GM12878 (cell line): ENCODE data around the gene FLVCR2. TPM values are rescaled to one million over a fixed set of nuclear protein-coding genes. Genes with fewer than 3 reads are reported as not detected.

ENCODE experiments used
- BACH1 ChIP-seq: fragments of 450-650 bp; IDR thresholded peaks from 2 replicates; pipeline ENCODE4 v1.6.1; 2017; ENCODE audit warnings: mild to moderate bottlenecking, borderline replicate concordance
- BMI1 ChIP-seq: fragments of 450-650 bp; IDR thresholded peaks from 2 replicates; pipeline ENCODE4 v1.6.1; 2016; ENCODE audit warnings: mild to moderate bottlenecking, moderate library complexity, borderline replicate concordance
- CHD1 ChIP-seq: IDR thresholded peaks from 2 replicates; pipeline ENCODE4 v1.6.1; 2012; ENCODE audit warnings: low read depth, low read length, improper control_type of control experiment
- CHD4 ChIP-seq: fragments of 200-600 bp; sonication (generic); IDR thresholded peaks from 2 replicates; pipeline ENCODE4 v1.6.1; 2016; ENCODE audit warnings: mild to moderate bottlenecking
- CREB1 ChIP-seq: IDR thresholded peaks from 2 replicates; pipeline ENCODE4 v1.6.1; 2012; ENCODE audit warnings: low read depth, mild to moderate bottlenecking, inconsistent platforms
- GATAD2B ChIP-seq: fragments of 450-650 bp; conservative IDR thresholded peaks from 2 replicates; pipeline ENCODE4 v1.6.1; 2017; ENCODE audit warnings: low read depth, mild to moderate bottlenecking, moderate library complexity
- HCFC1 ChIP-seq: fragments of 150-350 bp; IDR thresholded peaks from 2 replicates; pipeline ENCODE4 v1.6.1; 2014; ENCODE audit warnings: low read length
- IKZF1 ChIP-seq: fragments of 450-650 bp; conservative IDR thresholded peaks from 2 replicates; pipeline ENCODE4 v1.6.1; 2017; ENCODE audit warnings: antibody characterized with exemption, mild to moderate bottlenecking
- IRF4 ChIP-seq: IDR thresholded peaks from 2 replicates; pipeline ENCODE4 v1.6.1; 2011; ENCODE audit warnings: low read depth, low read length
- KDM1A ChIP-seq: fragments of 200-600 bp; sonication (generic); IDR thresholded peaks from 2 replicates; pipeline ENCODE4 v1.6.1; 2016; ENCODE audit warnings: borderline replicate concordance
- LARP7 ChIP-seq: fragments of 450-650 bp; IDR thresholded peaks from 2 replicates; pipeline ENCODE4 v1.6.1; 2017; ENCODE audit warnings: mild to moderate bottlenecking
- MEF2A ChIP-seq: IDR thresholded peaks from 2 replicates; pipeline ENCODE4 v1.6.1; 2011; ENCODE audit warnings: low read depth, mild to moderate bottlenecking, low read length, moderate library complexity; ENCODE audit not compliant: insufficient read depth
- MYB ChIP-seq: fragments of 150-350 bp; IDR thresholded peaks from 2 replicates; pipeline ENCODE4 v1.6.1; 2014; ENCODE audit warnings: mild to moderate bottlenecking, low read depth, low read length, borderline replicate concordance
- RAD51 ChIP-seq: fragments of 450-650 bp; IDR thresholded peaks from 2 replicates; pipeline ENCODE4 v1.6.1; 2016; ENCODE audit warnings: moderate library complexity, mild to moderate bottlenecking, inconsistent platforms
- RELB ChIP-seq: fragments of 450-650 bp; IDR thresholded peaks from 2 replicates; pipeline ENCODE4 v1.6.1; 2017; ENCODE audit warnings: low read depth, mild to moderate bottlenecking, moderate library complexity
- SP1 ChIP-seq: IDR thresholded peaks from one replicate; pipeline ENCODE4 v1.6.1; 2011; ENCODE audit warnings: low read depth, low read length
- SREBF2 ChIP-seq: IDR thresholded peaks from 2 replicates; pipeline ENCODE4 v1.6.1; 2012; ENCODE audit warnings: mild to moderate bottlenecking, low read length
- SRF ChIP-seq, 2 experiments: IDR thresholded peaks; 2 replicates each; pipeline ENCODE4 v1.6.1; 2011; ENCODE audit warnings: low read depth in 2 of 2, low read length in 2 of 2, mild to moderate bottlenecking in 1 of 2, moderate library complexity in 1 of 2
- TBL1XR1 ChIP-seq: IDR thresholded peaks from 2 replicates; pipeline ENCODE4 v1.6.1; 2012; ENCODE audit warnings: low read depth, low read length, improper control_type of control experiment
- TCF7 ChIP-seq: IDR thresholded peaks from 2 replicates; pipeline ENCODE4 v1.6.1; 2014; ENCODE audit warnings: antibody characterized with exemption, borderline replicate concordance
- YBX1 ChIP-seq: fragments of 450-650 bp; IDR thresholded peaks from 2 replicates; pipeline ENCODE4 v1.6.1; 2016; ENCODE audit warnings: antibody characterized with exemption
- ZNF217 ChIP-seq: fragments of 450-650 bp; IDR thresholded peaks from 2 replicates; pipeline ENCODE4 v1.6.1; 2017; ENCODE audit warnings: antibody characterized with exemption, mild to moderate bottlenecking
- ZNF622 ChIP-seq: fragments of 450-650 bp; IDR thresholded peaks from 2 replicates; pipeline ENCODE4 v1.6.1; 2017; ENCODE audit warnings: mild to moderate bottlenecking, inconsistent platforms
- ZZZ3 ChIP-seq: IDR thresholded peaks from 2 replicates; pipeline ENCODE4 v1.6.1; 2011; ENCODE audit warnings: low read depth; ENCODE audit not compliant: control insufficient read depth, insufficient read length
- polyA plus RNA-seq, 11 experiments: library from polyadenylated mRNA; depleted of rRNA in 4 of 11; unstranded in 6 of 11; stranded (reverse) in 5 of 11; fragments of >200 nt; fragmentation: Nextera tagmentation in 4 of 11; fragmentation: Illumina TruSeq in 1 of 11; extraction: Ambion mirVana in 4 of 11; extraction: Trizol in 1 of 11; gene quantifications; 1 replicate in 1 of 11; 2 replicates in 10 of 11; pipeline versions ENCODE4 v1.2.1 to v1.2.3, GENCODE V29; 2011 to 2016; ENCODE audit warnings: inconsistent platforms in 2 of 11, missing spikeins in 2 of 11, low read depth in 1 of 11
- total RNA-seq, 4 experiments: library from RNA; depleted of rRNA in 3 of 4; stranded (reverse); fragments of >200 nt in 3 of 4; fragmentation: Illumina TruSeq in 1 of 4; extraction: Trizol in 1 of 4; gene quantifications; 2 replicates each; pipeline versions ENCODE4 v1.2.1 to v1.2.3, GENCODE V29; 2013 to 2021
- TF ChIP-seq, protein P1 (sequence below): fragments of 450-650 bp; formaldehyde crosslinking; IDR thresholded peaks from 2 replicates; pipeline ENCODE4 v1.4.0; 2020; ENCODE audit warnings: mild to moderate bottlenecking, moderate library complexity

FLVCR2 gene
- total and polyA plus RNA-seq, 10 of the 15 experiments (the other 5 are each of a cell fraction or from before 2014, with no cell fraction given), result 0.24 to 3.7 (median 1.6) TPM

GRCh38 chr14:75673345-75674035, 95.1 kb downstream of the FLVCR2 start (continued):
- no peak for TF ChIP-seq ZZZ3
- no peak for TF ChIP-seq KDM1A
- no peak for TF ChIP-seq SP1
- no peak for TF ChIP-seq CREB1
- TF ChIP-seq YBX1, result no peak
- TF ChIP-seq MYB, result no peak
- TF ChIP-seq IKZF1, result no peak
- TF ChIP-seq BACH1, result no peak; the same call in 1 of the 2 replicates
- no peak for TF ChIP-seq SREBF2
- TF ChIP-seq CHD1, result no peak
- no peak for TF ChIP-seq GATAD2B
- TF ChIP-seq TCF7, result no peak
- no peak for TF ChIP-seq LARP7
- TF ChIP-seq BMI1, result no peak
- peak in 1 of 2 experiments; percentile 18; a peak in 1 of 4 replicates for TF ChIP-seq SRF (IDR thresholded peaks at IDR 0.05; ENCODE audit: low read depth in 2 of 2, low read length in 2 of 2)
- TF ChIP-seq TBL1XR1, result no peak
- 0 out of 2 replicates have a peak, but pooled peaks have one; percentile 28 for TF ChIP-seq MEF2A
- TF ChIP-seq IRF4, result peak; percentile 64; the same call in 1 of the 2 replicates
- no peak for TF ChIP-seq ZNF622
- no peak for TF ChIP-seq CHD4
- TF ChIP-seq RELB, result no peak
- TF ChIP-seq ZNF217, result peak; percentile 98
- TF ChIP-seq HCFC1, result no peak
- TF ChIP-seq, protein P1, sequence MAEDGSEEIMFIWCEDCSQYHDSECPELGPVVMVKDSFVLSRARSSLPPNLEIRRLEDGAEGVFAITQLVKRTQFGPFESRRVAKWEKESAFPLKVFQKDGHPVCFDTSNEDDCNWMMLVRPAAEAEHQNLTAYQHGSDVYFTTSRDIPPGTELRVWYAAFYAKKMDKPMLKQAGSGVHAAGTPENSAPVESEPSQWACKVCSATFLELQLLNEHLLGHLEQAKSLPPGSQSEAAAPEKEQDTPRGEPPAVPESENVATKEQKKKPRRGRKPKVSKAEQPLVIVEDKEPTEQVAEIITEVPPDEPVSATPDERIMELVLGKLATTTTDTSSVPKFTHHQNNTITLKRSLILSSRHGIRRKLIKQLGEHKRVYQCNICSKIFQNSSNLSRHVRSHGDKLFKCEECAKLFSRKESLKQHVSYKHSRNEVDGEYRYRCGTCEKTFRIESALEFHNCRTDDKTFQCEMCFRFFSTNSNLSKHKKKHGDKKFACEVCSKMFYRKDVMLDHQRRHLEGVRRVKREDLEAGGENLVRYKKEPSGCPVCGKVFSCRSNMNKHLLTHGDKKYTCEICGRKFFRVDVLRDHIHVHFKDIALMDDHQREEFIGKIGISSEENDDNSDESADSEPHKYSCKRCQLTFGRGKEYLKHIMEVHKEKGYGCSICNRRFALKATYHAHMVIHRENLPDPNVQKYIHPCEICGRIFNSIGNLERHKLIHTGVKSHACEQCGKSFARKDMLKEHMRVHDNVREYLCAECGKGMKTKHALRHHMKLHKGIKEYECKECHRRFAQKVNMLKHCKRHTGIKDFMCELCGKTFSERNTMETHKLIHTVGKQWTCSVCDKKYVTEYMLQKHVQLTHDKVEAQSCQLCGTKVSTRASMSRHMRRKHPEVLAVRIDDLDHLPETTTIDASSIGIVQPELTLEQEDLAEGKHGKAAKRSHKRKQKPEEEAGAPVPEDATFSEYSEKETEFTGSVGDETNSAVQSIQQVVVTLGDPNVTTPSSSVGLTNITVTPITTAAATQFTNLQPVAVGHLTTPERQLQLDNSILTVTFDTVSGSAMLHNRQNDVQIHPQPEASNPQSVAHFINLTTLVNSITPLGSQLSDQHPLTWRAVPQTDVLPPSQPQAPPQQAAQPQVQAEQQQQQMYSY (CRISPR knock-in tag), result no peak
- no peak for TF ChIP-seq RAD51
